OCI-LY1 (cell line): Measurements from ENCODE around the gene NCOR1.
"Not testable (repeated sequence)": the region's sequence is repeated elsewhere in the genome, so short reads cannot be mapped to it uniquely, and the experiment has no call there.

Experiments used
- H2AFZ ChIP-seq: fragments of 200-600 bp; sonication (generic), shearing (Covaris generic); 2 replicates; pipeline ENCODE4 v1.6.0; 2014; ENCODE audit warnings: antibody characterized with exemption, mild to moderate bottlenecking, low read length
- H3F3A ChIP-seq: fragments of 200-600 bp; sonication (generic), shearing (Covaris generic); 2 replicates; pipeline ENCODE4 v1.6.0; 2014; ENCODE audit warnings: mild to moderate bottlenecking, antibody characterized with exemption, low read length, moderate library complexity; ENCODE audit not compliant: insufficient read depth
- H3K27ac ChIP-seq: fragments of 200-600 bp; sonication (generic); 2 replicates; pipeline ENCODE4 v1.5.1; 2014; ENCODE audit warnings: low read length, mixed run types, mild to moderate bottlenecking, low read depth; ENCODE audit not compliant: poor library complexity, severe bottlenecking
- H3K27me3 ChIP-seq: fragments of 200-600 bp; sonication (generic); 2 replicates; pipeline ENCODE4 v1.6.0; 2014; ENCODE audit warnings: antibody characterized with exemption, mild to moderate bottlenecking, low read length, moderate library complexity; ENCODE audit not compliant: insufficient read depth
- H3K36me3 ChIP-seq: fragments of 200-600 bp; sonication (generic); 2 replicates; pipeline ENCODE4 v1.6.1; 2014; ENCODE audit warnings: mild to moderate bottlenecking, antibody characterized with exemption, low read length, moderate library complexity, mixed read lengths; ENCODE audit not compliant: insufficient read depth
- H3K4me1 ChIP-seq: fragments of 200-600 bp; sonication (generic); 2 replicates; pipeline ENCODE4 v1.5.1; 2014; ENCODE audit warnings: mild to moderate bottlenecking, low read length, moderate library complexity; ENCODE audit not compliant: insufficient read depth, severe bottlenecking
- H3K4me2 ChIP-seq: fragments of 200-600 bp; sonication (generic), shearing (Covaris generic); 2 replicates; pipeline ENCODE4 v1.6.1; 2014; ENCODE audit warnings: low read length
- H3K4me3 ChIP-seq: fragments of 200-600 bp; sonication (generic); 2 replicates; pipeline ENCODE4 v1.5.1; 2014; ENCODE audit warnings: low read length, low read depth, mild to moderate bottlenecking, mixed read lengths; ENCODE audit not compliant: poor library complexity, severe bottlenecking
- H3K79me2 ChIP-seq: fragments of 200-600 bp; shearing (Covaris generic); 2 replicates; pipeline ENCODE4 v1.6.1; 2016; ENCODE audit warnings: mixed run types, low read length, mixed read lengths; ENCODE audit not compliant: insufficient read depth
- H3K9ac ChIP-seq: fragments of 200-600 bp; sonication (generic), shearing (Covaris generic); 2 replicates; pipeline ENCODE4 v1.6.1; 2014; ENCODE audit warnings: mild to moderate bottlenecking, low read length, mixed read lengths
- H3K9me2 ChIP-seq: fragments of 200-600 bp; sonication (generic), shearing (Covaris generic); 2 replicates; pipeline ENCODE4 v1.6.1; 2014; ENCODE audit warnings: low read depth, mild to moderate bottlenecking, low read length, mixed read lengths
- H3K9me3 ChIP-seq: fragments of 200-600 bp; shearing (Covaris generic); 2 replicates; pipeline ENCODE4 v1.6.1; 2014; ENCODE audit warnings: low read length, mixed read lengths
- H4K20me1 ChIP-seq: fragments of 200-600 bp; sonication (generic), shearing (Covaris generic); 2 replicates; pipeline ENCODE4 v1.6.0; 2016; ENCODE audit warnings: mild to moderate bottlenecking, low read length; ENCODE audit not compliant: insufficient read depth
- CTCF ChIP-seq: fragments of 200-600 bp; sonication (generic), shearing (Covaris generic); IDR thresholded peaks from 2 replicates; pipeline ENCODE4 v1.5.1; 2017; ENCODE audit warnings: mild to moderate bottlenecking, antibody characterized with exemption, low read length, moderate library complexity, mixed read lengths
- EZH2 ChIP-seq: fragments of 200-600 bp; sonication (generic), shearing (Covaris generic); IDR thresholded peaks from 2 replicates; pipeline ENCODE4 v1.8.0; 2017; ENCODE audit warnings: borderline replicate concordance, mixed run types, mild to moderate bottlenecking, antibody characterized with exemption, low read length, moderate library complexity, mixed read lengths

NCOR1 gene

GRCh38 chr17:16148596-16148995 is 66.7 kb downstream of the NCOR1 start:
- peaks cover 79% of the 10 kb centered on the region for H3K36me3 ChIP-seq
- H2AFZ ChIP-seq: no peak overlapping the region
- no peaks in the 10 kb centered on the region for H3K9me2 ChIP-seq
- TF ChIP-seq EZH2: no peak
- TF ChIP-seq CTCF: no peak
- H3K27me3 ChIP-seq: no peaks in the 10 kb centered on the region
- H4K20me1 ChIP-seq: no peaks in the 10 kb centered on the region
- H3K4me2 ChIP-seq: no peak overlapping the region
- H3K79me2 ChIP-seq: no peaks in the 10 kb centered on the region
- H3K9me3 ChIP-seq: no peaks in the 10 kb centered on the region
- H3F3A ChIP-seq: no peaks in the 10 kb centered on the region
- no peak overlapping the region for H3K4me3 ChIP-seq
- no peaks in the 10 kb centered on the region for H3K4me1 ChIP-seq
- H3K9ac ChIP-seq: no peak overlapping the region
- H3K27ac ChIP-seq: no peak overlapping the region

DNA sequence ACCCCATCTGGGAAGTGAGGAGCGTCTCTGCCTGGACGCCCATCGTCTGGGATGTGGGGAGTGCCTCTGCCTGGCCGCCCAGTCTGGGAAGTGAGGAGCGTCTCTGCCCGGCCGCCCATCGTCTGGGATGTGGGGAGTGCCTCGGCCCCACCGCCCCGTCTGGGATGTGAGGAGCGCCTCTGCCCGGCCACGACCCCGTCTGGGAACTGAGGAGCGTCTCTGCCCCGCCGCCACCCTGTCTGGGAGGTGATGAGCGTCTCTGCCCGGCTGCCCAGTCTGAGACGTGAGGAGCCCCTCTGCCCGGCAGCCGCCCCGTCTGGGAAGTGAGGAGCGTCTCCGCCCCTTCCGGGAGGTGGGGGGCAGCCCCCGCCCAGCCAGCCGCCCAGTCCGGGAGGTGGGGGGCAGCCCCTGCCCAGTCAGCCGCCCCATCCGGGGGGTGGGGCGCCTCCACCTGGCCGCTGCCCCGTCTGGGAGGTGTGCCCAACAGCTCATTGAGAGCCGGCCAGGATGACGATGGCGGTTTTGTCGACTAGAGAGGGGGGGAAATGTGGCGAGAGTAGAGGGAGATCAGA is 69.9 kb downstream of the NCOR1 start:
- H3K4me3 ChIP-seq, H3K27ac ChIP-seq, H3K4me2 ChIP-seq, H3K9ac ChIP-seq, H3K4me1 ChIP-seq, H3K9me2 ChIP-seq, H3F3A ChIP-seq, H2AFZ ChIP-seq, H3K9me3 ChIP-seq, H3K79me2 ChIP-seq, H3K27me3 ChIP-seq, H4K20me1 ChIP-seq: not testable (repeated sequence)
- peaks cover 86% of the 10 kb centered on the region for H3K36me3 ChIP-seq

DNA sequence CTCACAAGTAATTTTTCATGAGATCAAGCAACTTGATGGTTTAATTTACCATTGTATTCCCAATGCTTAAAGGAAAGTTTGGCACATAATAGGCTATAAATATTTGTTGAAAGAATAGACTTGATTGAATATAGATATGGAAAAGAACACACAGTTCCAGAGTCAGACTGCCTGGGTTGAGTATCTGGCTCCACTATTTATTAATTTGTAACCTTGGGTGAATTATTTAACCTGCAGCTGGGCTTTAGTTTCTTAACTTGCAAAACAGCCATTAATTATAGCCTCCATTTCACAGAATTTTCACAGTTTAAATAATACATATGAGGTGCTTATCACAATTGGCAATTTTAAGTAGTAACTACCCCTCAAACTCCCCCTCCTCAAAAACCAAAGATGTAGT is 73.6 kb downstream of the NCOR1 start:
- H3K27ac ChIP-seq: no peak overlapping the region
- H3K9me3 ChIP-seq: no peaks in the 10 kb centered on the region
- TF ChIP-seq CTCF (no peak), EZH2 (no peak)
- H2AFZ ChIP-seq: no peak overlapping the region
- peaks cover 74% of the 10 kb centered on the region for H3K36me3 ChIP-seq
- no peaks in the 10 kb centered on the region for H3K4me1 ChIP-seq
- no peak overlapping the region for H3K4me3 ChIP-seq
- H3K9ac ChIP-seq: no peak overlapping the region
- H3K27me3 ChIP-seq: no peaks in the 10 kb centered on the region
- no peaks in the 10 kb centered on the region for H4K20me1 ChIP-seq
- no peak overlapping the region for H3K4me2 ChIP-seq
- H3F3A ChIP-seq: no peaks in the 10 kb centered on the region
- no peaks in the 10 kb centered on the region for H3K9me2 ChIP-seq
- no peaks in the 10 kb centered on the region for H3K79me2 ChIP-seq

GRCh38 chr17:16140854-16141253 is 74.5 kb downstream of the NCOR1 start:
- Histone ChIP-seq H3K36me3 (peaks cover 75% of the 10 kb centered on the region), H3K27ac (no peak overlapping the region), H2AFZ (no peak overlapping the region)

More at GRCh38 chr17:16140854-16141253, 74.5 kb downstream of the NCOR1 start:
- Histone ChIP-seq H3K9ac (no peak overlapping the region), H3K9me3 (no peaks in the 10 kb centered on the region), H3F3A (no peaks in the 10 kb centered on the region), H3K27me3 (no peaks in the 10 kb centered on the region), H3K79me2 (no peaks in the 10 kb centered on the region), H4K20me1 (no peaks in the 10 kb centered on the region), H3K4me3 (no peak overlapping the region), H3K9me2 (no peaks in the 10 kb centered on the region), H3K4me1 (no peaks in the 10 kb centered on the region), H3K4me2 (no peak overlapping the region)
- TF ChIP-seq EZH2 (no peak), CTCF (no peak)
